Ascending aorta (tissue), 2 donors: ENCODE measurements around the gene CFHR5. TPM values are rescaled to one million over a fixed set of nuclear protein-coding genes. Genes with fewer than 3 reads are reported as not detected.
"Not testable (repeated sequence)": the region's sequence is repeated elsewhere in the genome, so short reads cannot be mapped to it uniquely, and the experiment has no call there.

ENCODE experiments used
- DNase-seq, 2 donors: peaks; one replicate each; pipeline ENCODE4 v3.0.0-alpha.2; 2019; ENCODE audit warnings: low spot score in 2 of 2
- H3K27ac ChIP-seq, 2 donors: fragments of 200-600 bp; sonication (generic); one replicate each; pipeline ENCODE4 v1.5.1; 2016 to 2017; ENCODE audit warnings: mild to moderate bottlenecking in 1 of 2
- H3K27me3 ChIP-seq: fragments of 200-600 bp; sonication (generic); one replicate; pipeline ENCODE4 v1.5.1; 2017
- H3K36me3 ChIP-seq, 2 donors: fragments of 200-600 bp; sonication (generic); one replicate each; pipeline ENCODE4 v1.5.1; 2016
- H3K4me1 ChIP-seq, 2 donors: fragments of 200-600 bp; sonication (generic); one replicate each; pipeline ENCODE4 v1.5.1; 2016 to 2017; ENCODE audit warnings: mild to moderate bottlenecking in 1 of 2
- H3K4me3 ChIP-seq, 2 donors: fragments of 200-600 bp; sonication (generic); one replicate each; pipeline ENCODE4 v1.5.1; 2016 to 2017; ENCODE audit warnings: mild to moderate bottlenecking in 1 of 2
- H3K9me3 ChIP-seq, 2 donors: fragments of 200-600 bp; sonication (generic); one replicate each; pipeline ENCODE4 v1.5.1; 2016
- intact Hi-C: fragments of 100-400 bp; cut with DNase I; formaldehyde crosslinking; loops from one replicate; pipeline ENCODE4 v1.15.1; 2023
- total RNA-seq: library from RNA; depleted of rRNA; stranded (reverse); fragments of >200 nt; gene quantifications from one replicate; pipeline ENCODE4 v1.1.0, GENCODE V29; 2016
- TF ChIP-seq, protein P1 (sequence below), 3 experiments: fragments of 200-600 bp in 2 of 3; fragments of 450-650 bp in 1 of 3; sonication (generic) in 2 of 3; IDR thresholded peaks; one replicate each; pipeline ENCODE4 v1.5.1; 2016 to 2019; ENCODE audit warnings: antibody characterized with exemption in 3 of 3, mild to moderate bottlenecking in 1 of 3, moderate library complexity in 1 of 3

Gene CFHR5
- total RNA-seq, 1 donor from 2014 or later: not detected

DNA sequence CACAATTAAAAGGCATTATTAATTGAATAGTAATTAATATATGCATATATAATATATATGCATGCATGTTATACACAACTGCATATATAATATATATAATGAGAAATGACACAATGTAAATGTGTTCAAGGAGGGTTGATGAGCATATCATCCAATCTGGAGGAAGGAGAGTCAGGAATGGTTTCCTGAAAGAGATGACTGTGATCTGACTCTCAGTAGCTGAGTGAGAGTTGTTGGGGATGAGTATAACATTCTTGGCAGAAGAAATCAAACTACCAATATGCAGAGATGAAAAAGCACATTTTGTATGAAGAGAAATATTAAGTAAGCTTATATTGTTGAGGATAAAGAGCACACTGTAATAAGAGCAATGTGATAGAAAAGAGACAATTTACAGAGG is 52.4 kb downstream of the CFHR5 start:
- H3K36me3 ChIP-seq: no peaks in the 10 kb centered on the region
- intact Hi-C loops: no loop called here
- H3K9me3 ChIP-seq: no peaks in the 10 kb centered on the region
- no peak overlapping the region for H3K27ac ChIP-seq
- no peak overlapping the region for H3K4me3 ChIP-seq
- TF ChIP-seq, protein P1, sequence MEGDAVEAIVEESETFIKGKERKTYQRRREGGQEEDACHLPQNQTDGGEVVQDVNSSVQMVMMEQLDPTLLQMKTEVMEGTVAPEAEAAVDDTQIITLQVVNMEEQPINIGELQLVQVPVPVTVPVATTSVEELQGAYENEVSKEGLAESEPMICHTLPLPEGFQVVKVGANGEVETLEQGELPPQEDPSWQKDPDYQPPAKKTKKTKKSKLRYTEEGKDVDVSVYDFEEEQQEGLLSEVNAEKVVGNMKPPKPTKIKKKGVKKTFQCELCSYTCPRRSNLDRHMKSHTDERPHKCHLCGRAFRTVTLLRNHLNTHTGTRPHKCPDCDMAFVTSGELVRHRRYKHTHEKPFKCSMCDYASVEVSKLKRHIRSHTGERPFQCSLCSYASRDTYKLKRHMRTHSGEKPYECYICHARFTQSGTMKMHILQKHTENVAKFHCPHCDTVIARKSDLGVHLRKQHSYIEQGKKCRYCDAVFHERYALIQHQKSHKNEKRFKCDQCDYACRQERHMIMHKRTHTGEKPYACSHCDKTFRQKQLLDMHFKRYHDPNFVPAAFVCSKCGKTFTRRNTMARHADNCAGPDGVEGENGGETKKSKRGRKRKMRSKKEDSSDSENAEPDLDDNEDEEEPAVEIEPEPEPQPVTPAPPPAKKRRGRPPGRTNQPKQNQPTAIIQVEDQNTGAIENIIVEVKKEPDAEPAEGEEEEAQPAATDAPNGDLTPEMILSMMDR (IDR thresholded peaks at IDR 0.05): no peak
- no peak for DNase-seq
- H3K4me1 ChIP-seq: no peaks in the 10 kb centered on the region
- no peaks in the 10 kb centered on the region for H3K27me3 ChIP-seq

DNA sequence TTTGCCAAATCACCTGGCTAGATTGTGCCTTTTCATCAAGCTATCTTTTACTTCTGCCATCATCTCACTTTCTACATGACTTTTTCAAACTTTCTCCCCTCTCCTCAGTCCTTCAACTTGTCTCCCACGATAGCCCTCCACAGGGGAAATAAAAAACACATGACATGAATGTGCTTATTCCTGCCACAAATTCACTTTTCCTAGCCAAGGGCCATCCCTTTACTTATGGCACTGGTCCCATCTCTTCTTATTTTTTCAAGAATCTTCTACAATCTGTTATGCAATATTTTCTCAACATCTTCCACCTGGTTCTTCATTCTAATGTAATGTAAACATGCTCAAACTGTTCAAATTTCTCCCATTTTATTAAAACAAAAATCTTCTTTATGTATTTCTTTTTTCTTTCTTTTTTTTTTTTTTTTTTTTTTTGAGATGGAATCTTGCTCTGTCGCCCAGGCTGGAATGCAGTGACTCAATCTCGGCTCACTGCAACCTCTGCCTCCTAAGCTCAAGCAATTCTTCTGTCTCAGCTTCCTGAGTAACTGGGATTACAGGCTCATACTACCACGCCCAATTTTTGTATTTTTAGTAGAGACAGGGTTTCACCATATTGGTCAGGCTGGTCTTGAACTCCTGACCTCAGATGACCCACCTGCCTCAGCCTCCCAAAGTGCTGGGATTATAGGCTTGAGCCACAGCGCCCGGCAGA is 57.4 kb downstream of the CFHR5 start:
- H3K4me3 ChIP-seq, H3K27me3 ChIP-seq, intact Hi-C loops, DNase-seq, H3K4me1 ChIP-seq, H3K9me3 ChIP-seq, H3K27ac ChIP-seq, H3K36me3 ChIP-seq: not testable (repeated sequence)

DNA sequence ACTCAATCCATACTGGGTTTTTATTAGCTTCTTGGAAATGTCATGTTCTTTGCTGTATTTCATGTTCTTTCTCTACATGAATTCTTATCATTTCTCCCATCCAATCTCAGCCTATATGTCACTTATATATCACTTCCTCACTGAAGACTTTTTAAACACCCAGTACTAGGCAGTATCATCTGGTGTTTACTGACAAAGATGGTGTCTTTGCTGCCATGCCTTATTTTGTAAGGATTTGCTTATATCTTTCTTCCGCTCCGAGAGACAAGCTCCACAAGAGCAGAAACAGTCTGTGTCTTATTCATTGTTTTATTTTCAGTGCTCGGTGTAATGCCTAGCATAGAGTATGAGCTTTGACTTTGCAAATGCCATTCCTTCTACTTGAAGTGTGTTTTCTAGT is 59.5 kb downstream of the CFHR5 start:
- Histone ChIP-seq H3K27me3 (no peaks in the 10 kb centered on the region), H3K4me3 (no peak overlapping the region), H3K27ac (no peak overlapping the region), H3K36me3 (no peaks in the 10 kb centered on the region), H3K9me3 (no peaks in the 10 kb centered on the region), H3K4me1 (no peaks in the 10 kb centered on the region)
- TF ChIP-seq, protein P1 (IDR thresholded peaks at IDR 0.05): no peak
- no peak for DNase-seq
- intact Hi-C loops: no loop called here

DNA sequence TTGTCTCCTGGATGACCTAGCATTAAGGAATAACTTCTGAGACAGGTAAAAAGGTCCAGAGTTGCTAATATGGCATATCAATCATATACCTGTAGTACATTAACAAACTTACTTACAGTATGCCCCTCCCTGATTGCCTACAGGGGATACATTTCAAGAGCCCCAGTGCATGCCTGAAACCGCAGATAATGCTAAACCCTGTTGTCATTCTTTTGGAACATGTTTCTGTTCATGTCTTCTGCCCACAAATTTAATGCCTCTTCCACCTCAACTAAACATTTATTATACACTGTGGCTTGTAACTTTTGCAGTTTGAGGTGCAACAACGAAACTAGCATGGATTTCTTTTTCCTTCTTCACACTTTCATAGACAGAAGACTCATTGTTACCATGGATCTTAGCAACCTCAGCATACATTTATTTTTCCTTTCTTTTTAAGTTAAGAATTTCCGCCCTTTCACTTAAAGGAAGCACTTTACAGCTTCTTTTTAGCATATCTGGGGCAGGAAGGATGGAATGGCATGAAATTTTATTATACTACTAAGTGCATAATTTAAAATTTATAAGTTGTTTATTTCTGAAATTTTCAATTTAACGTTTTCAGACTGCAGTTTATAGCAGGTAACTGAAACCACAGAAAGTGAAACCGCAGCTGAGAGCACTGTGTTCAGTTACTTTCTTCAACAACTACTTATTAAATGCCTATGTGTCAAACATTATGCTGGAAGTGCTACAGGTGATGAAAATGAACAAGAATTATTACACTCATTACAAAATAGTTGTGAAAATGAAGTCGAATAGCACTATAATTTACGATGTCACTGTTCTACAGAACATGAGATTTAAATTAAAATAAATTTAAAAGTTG is 64.4 kb downstream of the CFHR5 start:
- Histone ChIP-seq H3K4me1 (no peaks in the 10 kb centered on the region), H3K27me3 (no peaks in the 10 kb centered on the region), H3K9me3 (no peaks in the 10 kb centered on the region), H3K4me3 (no peak overlapping the region), H3K27ac (no peak overlapping the region), H3K36me3 (no peaks in the 10 kb centered on the region)
- TF ChIP-seq, protein P1 (IDR thresholded peaks at IDR 0.05): no peak
- DNase-seq: no peak
- intact Hi-C loops: no loop called here

DNA sequence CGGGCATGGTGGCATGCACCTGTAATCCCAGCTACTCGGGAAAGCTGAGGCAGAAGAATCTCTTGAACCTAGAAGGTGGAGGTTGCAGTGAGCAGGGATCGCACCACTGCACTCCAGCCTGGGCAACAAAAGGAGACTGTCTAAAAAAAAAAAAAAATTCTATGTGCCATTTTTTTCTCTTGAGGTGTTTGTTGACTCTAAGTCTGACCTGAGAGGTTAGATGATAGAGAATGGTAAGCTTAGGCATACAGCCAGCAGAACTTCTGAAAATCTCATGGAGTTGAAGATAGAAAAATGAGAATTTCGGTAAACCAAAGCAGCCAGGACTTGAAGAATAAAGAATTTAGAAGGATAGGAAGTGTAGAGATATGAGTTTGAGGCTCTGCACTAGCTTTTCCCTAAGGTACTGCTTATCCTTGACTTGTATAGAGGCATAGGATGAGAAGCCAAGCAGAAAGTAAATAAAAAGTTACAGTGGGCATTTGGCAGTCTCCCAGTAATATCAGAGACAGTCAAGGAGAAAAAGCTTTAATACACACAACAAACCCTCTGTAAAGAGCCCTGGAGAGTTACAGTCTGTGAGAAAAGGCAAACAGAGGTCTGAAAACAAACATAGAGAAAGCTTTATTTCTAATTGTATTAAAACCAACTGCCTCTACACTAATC is 65.5 kb downstream of the CFHR5 start:
- H3K4me3 ChIP-seq: no peak overlapping the region
- intact Hi-C loops: no loop called here
- TF ChIP-seq, protein P1 (IDR thresholded peaks at IDR 0.05): no peak
- H3K36me3 ChIP-seq: no peaks in the 10 kb centered on the region
- no peaks in the 10 kb centered on the region for H3K9me3 ChIP-seq
- no peak for DNase-seq
- H3K4me1 ChIP-seq: no peaks in the 10 kb centered on the region
- H3K27me3 ChIP-seq: no peaks in the 10 kb centered on the region
- H3K27ac ChIP-seq: no peak overlapping the region

DNA sequence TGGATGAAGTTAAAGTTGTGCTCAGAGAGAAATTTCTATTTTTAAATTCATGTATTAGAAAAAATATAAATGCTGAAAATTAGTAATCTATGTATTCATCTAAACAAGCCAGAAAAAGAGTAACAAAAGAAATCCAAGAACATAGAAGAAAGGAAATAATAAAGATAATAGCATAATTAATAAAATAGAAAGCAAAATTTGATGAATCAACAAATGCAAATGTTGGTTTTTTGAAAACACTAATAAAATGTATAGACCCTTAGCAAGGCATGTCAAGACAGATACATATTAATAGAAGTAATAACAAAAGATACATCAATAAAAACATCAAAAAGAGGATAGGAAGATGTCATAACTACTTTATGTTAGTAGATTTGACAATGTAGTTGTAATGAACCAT is 71.7 kb downstream of the CFHR5 start:
- Histone ChIP-seq H3K36me3 (no peaks in the 10 kb centered on the region), H3K9me3 (no peaks in the 10 kb centered on the region), H3K27ac (no peak overlapping the region), H3K4me3 (no peak overlapping the region), H3K27me3 (no peaks in the 10 kb centered on the region), H3K4me1 (no peaks in the 10 kb centered on the region)
- intact Hi-C loops: no loop called here
- TF ChIP-seq, protein P1 (IDR thresholded peaks at IDR 0.05): no peak
- DNase-seq: no peak
